Testis (tissue), 2 donors: ENCODE measurements around the gene ASIC1.

Experiments
- CTCF ChIP-seq, 3 experiments: fragments of 450-650 bp in 2 of 3; fragments of 200-600 bp in 1 of 3; sonication (generic) in 1 of 3; IDR thresholded peaks; one replicate each; pipeline ENCODE4 v1.5.1; 2016 to 2019; ENCODE audit warnings: antibody characterized with exemption in 3 of 3, mild to moderate bottlenecking in 2 of 3, moderate library complexity in 1 of 3
- POLR2A ChIP-seq: fragments of 450-650 bp; IDR thresholded peaks from one replicate; pipeline ENCODE4 v1.6.1; 2017; ENCODE audit warnings: antibody characterized with exemption, mild to moderate bottlenecking, moderate library complexity

GRCh38 chr12:50110127-50110761, 52.8 kb downstream of the ASIC1 start:
- no peak for TF ChIP-seq CTCF (IDR thresholded peaks at IDR 0.05)
- TF ChIP-seq POLR2A, result no peak
